Sigmoid colon (tissue), 4 donors: ENCODE measurements around the gene MCC.

ENCODE experiments used
- EP300 ChIP-seq, 4 donors: sonication (generic); formaldehyde crosslinking; IDR thresholded peaks; one replicate each; pipeline ENCODE4 v1.6.1; 2017; ENCODE audit warnings: antibody characterized with exemption in 4 of 4
- TF ChIP-seq, protein P1 (sequence below), 4 experiments: fragments of 450-650 bp in 3 of 4; fragments of 200-600 bp in 1 of 4; IDR thresholded peaks; one replicate each; pipeline ENCODE4 v1.5.1; 2016 to 2019; ENCODE audit warnings: antibody characterized with exemption in 4 of 4, mild to moderate bottlenecking in 3 of 4, moderate library complexity in 2 of 4

DNA sequence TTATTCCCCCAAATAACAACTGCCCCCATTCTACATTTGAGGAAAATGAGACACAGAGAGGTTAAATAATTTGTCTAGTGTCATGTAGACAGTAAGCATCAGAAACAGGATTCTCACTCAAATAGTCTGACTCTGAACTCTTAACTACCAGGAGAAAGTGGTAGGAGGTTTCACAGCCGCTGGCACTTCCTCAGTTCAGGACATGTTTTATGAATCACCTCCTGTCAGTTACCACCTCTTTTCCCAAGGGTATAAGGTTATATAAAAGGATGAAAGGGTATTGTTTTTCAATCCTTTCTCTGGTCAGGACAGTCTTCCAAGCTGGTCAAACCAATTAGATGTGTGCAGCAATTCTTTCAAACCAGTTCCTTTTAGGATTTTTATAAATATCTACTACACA is 105.5 kb downstream of the MCC start:
- no peak for TF ChIP-seq EP300 (IDR thresholded peaks at IDR 0.05)
- TF ChIP-seq, protein P1, sequence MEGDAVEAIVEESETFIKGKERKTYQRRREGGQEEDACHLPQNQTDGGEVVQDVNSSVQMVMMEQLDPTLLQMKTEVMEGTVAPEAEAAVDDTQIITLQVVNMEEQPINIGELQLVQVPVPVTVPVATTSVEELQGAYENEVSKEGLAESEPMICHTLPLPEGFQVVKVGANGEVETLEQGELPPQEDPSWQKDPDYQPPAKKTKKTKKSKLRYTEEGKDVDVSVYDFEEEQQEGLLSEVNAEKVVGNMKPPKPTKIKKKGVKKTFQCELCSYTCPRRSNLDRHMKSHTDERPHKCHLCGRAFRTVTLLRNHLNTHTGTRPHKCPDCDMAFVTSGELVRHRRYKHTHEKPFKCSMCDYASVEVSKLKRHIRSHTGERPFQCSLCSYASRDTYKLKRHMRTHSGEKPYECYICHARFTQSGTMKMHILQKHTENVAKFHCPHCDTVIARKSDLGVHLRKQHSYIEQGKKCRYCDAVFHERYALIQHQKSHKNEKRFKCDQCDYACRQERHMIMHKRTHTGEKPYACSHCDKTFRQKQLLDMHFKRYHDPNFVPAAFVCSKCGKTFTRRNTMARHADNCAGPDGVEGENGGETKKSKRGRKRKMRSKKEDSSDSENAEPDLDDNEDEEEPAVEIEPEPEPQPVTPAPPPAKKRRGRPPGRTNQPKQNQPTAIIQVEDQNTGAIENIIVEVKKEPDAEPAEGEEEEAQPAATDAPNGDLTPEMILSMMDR (IDR thresholded peaks at IDR 0.05) = no peak
